HG03520 (cell line): Measurements from ENCODE around the gene UBXN11.

Experiments
- ATAC-seq: cut with Tn5 transposase; IDR thresholded peaks from one replicate; pipeline ENCODE4 v1.9.1; 2021; ENCODE audit warnings: mild to moderate bottlenecking, moderate library complexity; ENCODE audit not compliant: unreplicated experiment

UBXN11 gene

DNA sequence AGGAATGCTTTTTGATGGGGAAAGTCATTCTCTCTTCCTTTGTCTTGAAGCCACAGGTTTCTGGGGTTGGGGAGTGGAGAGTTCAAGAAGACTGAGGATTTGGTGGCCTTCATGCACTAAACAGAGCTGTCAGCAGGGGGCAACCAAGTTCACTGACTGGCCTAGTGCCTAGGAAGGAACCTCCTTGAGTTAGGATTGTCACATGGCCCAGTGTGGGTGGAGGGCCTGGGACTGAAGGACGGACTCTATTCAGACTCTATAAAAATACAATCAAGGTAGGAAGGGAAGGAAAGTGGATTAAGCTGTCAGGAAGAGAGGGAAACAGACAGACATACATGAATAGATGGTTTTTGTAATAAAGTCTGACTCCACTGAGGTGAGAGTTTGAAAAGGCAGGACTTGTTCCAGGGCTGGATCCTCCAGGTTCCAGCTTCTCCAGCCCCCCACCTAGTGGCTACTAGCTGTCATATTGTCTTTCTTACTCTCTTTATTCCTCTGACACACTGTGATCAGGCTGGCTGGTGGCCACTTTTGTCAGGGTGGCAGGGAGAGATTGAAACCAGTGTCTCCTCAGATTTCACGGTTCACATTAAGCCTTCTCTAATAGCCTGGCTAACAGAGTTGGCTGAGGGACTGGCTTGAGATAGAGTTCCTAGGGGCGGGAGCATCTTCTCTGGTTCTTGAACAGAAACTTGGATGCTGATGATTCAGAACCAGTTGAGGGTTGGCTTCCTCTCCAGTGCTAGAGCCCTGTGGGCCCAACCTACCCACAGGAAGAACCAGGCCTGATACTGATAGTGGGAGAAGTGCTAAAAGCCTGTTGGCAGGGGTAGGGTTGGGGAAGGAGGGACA is 30.6 kb downstream of the UBXN11 start:
- no peak for ATAC-seq

DNA sequence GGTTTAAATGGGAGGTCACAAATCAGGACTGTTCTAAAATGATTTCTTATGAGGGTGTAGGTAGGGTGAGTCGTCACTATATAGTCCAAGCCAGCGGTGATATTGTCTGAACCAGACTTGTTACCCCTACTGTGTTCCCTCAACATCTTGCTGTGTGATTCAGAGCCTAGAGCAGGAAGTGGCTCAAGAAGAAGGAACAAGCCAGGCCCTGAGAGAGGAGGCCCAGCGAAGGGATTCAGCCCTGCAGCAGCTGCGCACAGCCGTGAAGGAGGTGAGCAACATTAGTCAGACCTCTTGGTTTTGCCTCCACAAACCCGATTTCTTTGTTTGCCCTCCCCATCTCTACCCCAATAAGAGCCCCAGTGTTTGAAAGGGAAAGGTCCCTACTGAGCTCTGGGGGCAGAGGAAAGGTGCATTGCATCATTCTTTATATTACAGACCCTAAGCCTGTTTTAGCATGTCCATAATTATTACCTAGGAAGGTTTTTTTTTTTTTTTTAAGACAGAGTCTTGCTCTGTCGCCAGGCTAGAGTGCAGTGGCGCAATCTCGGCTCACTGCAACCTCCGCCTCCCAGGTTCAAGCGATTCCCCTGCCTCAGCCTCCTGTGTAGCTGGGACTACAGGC is 31.5 kb downstream of the UBXN11 start:
- ATAC-seq, result no peak

DNA sequence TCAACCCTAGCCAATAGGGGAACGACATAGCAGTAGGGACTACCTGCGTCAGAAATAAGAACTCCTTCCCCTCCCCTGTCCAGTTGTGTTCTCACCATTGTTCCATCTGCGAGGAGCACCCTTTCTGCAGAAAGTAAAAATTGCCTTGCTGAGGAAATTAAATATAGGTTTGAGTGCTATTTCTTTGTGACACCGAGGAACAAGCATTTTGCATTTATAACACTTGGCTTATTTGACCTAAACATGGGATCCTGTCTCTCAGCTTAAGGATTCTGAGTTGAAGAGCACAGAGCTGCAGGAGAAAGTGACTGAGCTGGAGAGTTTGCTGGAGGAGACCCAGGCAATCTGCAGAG is 37.3 kb downstream of the UBXN11 start:
- ATAC-seq, result no peak

DNA sequence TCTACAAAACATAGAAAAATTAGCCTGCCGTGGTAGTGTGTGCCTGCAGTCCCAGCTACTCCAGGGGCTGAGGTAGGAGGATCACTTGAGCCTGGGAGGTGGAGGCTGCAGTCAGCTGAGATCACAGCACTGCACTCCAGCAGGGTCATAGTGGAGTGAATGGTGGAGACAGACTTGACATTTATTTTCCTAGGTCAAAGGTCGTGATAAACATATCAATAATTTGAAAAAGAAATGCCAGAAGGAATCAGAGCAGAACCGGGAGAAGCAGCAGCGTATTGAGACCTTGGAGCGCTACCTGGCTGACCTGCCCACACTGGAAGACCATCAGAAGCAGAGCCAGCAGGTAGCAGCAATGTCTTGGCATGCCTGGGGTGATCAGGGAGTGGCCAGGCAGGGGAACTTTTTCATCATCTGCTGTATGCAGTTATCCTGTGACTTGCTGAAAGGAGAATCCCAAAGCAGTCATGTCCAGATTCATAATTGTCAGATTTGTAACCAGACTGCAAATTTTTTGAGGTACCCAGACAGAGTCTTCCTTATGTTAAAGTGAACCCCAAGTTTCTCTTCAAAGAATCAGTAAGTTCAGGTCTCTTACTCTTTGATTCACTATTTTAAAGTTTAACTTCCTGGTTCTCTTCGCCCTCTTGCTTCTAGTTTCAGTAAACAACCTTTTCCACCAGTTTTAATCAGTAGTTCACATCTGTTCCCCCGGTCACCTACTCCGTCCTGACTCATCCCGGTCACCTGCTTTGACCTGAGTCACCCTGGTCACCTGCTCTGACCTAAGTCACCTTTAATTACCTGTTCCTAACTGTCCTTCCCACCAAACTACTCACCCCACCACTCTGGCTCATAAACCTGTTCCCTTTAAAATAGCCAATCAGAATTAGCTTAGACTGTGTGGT is 37.9 kb downstream of the UBXN11 start:
- no peak for ATAC-seq

DNA sequence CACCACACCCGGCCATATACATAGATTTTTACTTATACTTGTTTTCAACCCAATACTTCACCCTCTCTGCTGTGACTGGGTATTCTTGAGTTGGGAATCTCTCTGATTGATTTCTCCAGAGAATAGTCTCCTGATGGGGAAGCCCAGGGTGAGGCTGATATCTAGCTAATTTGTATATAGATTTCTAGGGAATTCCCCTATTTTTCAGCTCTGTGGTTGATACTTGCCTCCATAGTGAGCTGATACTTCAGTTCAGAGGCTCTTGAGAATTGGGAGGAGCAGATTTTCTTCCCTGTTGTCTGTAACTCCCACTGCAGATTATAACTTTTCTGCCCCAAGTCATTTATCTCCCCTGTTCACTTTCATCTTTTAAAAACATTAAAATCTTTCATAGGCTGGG is 41.0 kb downstream of the UBXN11 start:
- no peak for ATAC-seq

DNA sequence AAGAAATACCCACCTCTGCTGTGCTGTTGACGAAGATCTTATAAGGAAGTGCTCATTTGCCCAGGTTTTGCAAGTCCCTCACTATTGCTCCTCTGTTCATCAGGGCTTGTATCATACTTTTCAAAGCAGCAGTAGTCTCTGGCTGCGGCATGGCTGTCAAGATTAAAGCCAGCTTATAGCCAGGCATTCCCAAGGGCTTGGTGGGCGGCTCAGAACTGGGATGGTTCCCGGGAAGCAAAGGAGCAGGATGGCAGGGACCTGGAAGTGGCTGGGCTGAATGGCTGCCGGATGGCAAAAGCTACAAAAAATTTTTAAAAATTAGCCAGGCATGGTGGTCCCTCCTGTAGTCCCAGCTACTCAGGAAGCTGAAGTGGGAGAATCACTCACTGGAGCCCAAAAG is 43.2 kb downstream of the UBXN11 start:
- ATAC-seq, result no peak

DNA sequence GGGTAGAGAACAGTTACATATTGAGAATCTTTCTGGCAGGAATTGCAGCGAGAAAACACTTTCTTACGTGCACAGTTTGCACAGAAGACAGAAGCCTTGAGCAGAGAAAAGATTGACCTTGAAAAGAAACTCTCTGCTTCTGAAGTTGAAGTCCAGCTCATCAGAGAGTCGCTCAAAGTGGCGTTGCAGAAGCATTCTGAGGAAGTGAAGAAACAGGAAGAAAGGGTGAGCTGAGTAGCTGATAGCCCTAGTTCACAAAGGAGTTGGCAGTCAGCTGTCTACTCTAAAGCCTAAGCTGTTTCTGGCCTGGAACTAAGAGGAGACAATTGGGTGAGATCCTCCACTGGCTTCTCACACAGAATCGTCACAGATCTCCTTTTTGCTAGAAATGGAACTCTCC is 46.9 kb downstream of the UBXN11 start:
- ATAC-seq, result no peak

DNA sequence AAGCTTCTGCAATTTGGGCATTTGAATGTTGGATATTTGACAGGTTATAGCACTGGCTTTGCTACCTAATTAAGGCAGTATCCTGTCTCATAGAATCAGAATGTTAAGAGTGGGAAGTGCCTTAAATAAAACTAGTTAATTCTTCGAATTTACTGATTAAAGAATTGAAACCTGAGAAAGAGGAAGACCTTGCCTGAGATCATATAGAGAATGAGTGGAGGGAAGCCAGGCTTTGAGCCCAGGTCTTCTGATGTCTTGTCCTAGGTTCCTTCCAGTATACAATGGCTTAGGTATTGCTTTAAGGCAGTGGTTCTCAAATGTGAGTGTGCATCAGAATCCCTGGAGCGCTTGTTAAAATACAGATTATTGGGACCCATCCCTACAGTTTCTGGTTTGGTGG is 47.4 kb downstream of the UBXN11 start:
- ATAC-seq, result no peak

DNA sequence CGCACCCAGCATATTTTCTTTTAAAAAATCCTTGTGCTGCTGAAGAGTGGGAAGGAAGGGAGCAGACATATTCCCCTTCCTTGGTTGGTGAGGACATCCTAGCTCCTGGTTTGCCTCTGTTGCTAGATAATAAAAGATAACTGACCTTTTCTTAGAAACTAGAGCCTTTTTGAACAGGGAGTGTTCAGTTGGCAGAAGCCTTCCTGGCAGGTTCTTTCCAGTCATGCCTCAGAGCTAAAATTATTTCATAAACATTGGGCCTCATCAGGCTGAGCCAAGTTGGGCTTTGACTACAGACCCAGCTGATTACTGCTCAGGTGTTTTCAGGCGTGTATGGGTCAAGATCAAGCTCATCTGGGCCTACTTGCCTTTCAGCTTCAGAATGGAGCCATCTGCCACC is 49.2 kb downstream of the UBXN11 start:
- no peak for ATAC-seq

DNA sequence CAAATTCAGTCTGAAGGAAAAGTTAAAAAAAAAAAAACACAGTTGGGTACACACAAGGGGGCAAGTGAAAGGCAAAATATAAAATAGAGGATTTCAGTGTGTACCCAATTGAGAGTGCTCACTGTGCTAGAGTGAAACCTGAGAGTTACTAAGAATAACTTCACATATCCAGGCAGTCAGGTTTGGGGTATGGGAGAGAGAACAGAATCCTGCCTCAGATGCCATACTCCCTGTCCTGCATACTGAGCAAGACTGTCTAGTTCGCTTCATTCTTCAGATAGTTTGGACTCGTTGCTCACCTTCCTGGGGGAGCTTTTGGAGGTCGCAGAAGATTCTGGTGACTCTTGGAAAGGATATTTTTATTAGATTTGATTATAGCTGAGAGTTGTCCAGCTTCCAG is 52.0 kb downstream of the UBXN11 start:
- ATAC-seq, result no peak

DNA sequence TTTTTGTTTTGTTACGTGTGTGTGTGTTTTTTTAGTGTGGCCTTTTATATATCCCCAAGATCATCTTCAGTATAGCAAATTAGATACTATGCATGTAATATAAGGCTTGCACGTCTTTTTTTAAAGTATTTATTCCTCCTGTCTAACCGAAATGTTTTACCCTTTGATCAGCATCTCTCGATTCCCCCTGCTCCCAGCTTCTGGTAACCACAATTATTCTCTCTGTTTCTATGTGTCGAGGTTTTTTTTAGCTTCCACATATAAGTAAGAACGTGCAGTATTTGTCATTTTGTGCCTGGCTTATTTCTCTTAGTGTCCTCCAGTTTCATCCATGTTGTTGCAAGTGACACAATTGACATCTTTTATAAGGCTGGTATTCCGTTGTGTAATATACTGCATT is 53.7 kb downstream of the UBXN11 start:
- no peak for ATAC-seq

DNA sequence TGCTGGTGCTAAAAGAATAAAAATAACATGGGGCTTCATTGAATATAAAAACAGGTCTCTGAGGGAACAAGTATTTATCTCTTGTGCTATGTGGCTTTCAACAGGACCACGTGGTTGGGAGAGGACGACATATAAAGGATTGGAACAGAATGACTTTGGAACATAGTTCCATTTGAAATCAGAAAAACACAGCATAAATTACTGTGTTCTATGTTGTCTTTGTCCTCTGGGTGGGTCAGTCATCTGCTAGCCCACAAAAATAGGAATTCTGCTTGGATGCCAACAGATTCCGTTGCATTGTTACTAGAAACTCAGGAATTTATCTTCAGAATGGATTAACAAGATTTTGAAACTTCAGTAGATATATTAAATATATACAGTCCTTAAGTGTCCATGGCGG is 66.5 kb downstream of the UBXN11 start:
- ATAC-seq, result no peak

DNA sequence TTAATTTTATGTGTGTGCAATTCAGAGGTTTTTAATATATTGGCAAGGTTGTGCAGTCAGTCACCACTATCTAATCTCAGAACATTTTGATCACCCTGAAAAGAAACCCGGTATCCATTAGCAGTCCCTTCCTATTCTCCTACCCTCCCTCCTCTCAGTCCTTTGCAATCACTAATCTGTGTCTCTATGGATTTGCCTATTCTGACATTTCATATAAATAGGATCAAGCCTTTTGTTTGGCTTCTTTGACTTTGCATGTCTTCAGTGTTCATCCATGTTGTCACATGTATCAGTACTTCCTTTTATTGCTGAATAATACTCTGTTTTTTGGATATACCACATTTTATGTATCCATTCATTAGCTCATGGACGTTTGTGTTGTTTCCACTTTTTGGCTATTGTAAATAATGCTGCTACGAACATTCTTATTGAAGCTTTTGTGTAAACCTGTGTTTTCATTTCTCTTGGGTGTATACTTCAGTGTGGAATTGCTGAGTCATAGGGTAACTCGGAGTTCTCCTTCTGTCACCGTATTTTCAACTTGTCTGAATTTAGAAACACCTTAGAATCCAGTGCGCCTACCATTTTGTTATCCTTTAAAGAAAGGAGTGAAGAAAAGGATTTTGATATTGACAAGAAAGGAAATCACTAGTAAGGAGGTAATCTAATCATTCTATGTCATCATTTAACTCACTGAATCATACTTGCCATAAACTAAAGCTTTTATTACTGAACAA is 69.0 kb downstream of the UBXN11 start:
- no peak for ATAC-seq

DNA sequence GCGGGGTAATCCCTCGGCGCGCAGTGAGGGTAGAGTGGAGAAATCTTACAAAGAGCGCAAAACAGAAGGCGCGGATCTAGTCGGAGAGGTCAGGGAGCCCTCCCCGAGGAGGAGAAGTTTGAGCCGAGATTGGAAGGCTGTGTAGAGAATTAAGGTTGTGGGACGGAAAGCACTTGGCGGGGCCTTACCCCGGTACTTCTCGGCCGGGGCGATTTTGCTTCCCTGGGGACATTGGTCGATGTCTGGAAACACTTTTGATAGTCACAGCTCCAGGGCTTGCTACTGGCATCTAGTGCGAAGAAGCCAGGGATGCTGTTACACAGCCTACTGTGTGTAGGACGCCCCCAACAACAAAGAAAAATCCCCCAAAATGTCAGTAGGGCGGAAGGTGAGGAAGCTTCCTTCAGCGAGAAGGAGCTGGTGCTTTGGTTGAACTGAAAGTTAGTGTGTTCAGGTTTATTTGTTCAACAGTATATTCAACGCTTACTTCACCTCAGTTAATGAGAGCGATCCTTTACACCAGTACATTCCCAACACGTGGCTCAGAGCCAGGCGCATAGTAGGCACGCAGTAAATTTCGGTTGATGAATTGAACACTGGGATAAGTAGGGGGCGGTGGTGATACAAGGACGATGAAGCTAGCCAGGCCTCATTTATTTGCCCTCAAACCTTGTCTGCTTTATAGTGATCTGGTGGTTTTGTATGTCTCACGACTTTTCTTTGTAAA is 71.6 kb downstream of the UBXN11 start:
- no peak for ATAC-seq

DNA sequence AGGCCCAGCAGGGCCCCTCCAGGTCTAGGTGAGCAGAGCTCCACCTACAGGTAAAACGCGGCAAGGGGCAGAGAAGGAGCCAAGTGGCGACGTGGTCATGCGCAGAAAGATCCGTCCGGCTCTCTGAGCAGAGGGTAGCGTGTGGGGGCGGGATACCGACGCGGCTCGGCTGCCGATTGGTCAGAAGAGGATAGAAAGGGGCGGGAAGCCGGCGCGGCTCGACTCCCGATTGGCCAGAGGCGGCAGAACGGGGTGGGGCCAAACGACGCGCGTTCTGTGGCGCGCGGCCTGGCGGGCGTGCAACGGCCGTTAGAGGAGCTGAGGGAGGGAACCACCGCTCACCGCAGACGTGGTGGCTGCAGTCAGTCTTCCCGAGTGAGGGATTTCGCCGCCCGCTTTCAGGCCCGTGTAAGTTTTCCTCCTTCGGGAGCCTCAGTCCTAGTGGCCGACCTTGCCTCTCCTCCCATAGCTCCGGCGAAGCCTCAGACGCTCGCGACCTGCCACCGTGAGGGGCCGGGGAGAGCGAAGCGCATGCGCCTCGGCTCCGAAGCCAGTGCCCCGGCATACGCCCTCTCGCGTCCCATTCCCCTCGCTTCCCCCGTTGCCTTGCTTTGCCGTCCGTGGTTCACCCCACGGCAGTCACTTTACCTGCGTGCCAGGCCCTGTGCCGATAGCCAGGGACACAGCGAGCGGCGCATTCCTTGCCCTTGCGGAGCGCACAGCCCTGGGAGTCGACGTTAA is 72.4 kb downstream of the UBXN11 start, which contains the start of gene CEP85:
CEP85 (plus strand) TSS at position 298 of the 741 bp plus-strand sequence. CDS start 5,584 bp downstream, outside the sequence.
- ATAC-seq, result peak; percentile 75
